Esophagus mucosa (tissue), 1 donor: ENCODE measurements around the gene YIPF5. TPM values are rescaled to one million over a fixed set of nuclear protein-coding genes. Genes with fewer than 3 reads are reported as not detected.

ENCODE experiments used
- ATAC-seq: fragments of 200-7000 bp; cut with Tn5 transposase; one replicate; pipeline ENCODE4 v1.9.1; 2020
- total RNA-seq: library from RNA; stranded (reverse); gene quantifications from one replicate; pipeline ENCODE4 v1.2.4, GENCODE V29; 2023
- donor health status: DM: yes; HTN: yes; CAD: no.

The YIPF5 gene
- total RNA-seq, 1 donor from 2014 or later = 28.8 TPM

- ATAC-seq = no peak
Measured at GRCh38 chr5:144122081-144122480, 48.4 kb downstream of the YIPF5 start.

- ATAC-seq = no peak
Measured at GRCh38 chr5:144121577-144121976, 48.9 kb downstream of the YIPF5 start.

GRCh38 chr5:144120661-144121180, 49.7 kb downstream of the YIPF5 start:
- ATAC-seq = no peak

- no peak for ATAC-seq
Measured at GRCh38 chr5:144117412-144117811, 53.0 kb downstream of the YIPF5 start.

- no peak for ATAC-seq
Measured at GRCh38 chr5:144114571-144114970, 55.9 kb downstream of the YIPF5 start.

Other genes with a start within 250 kb of the YIPF5 start
- gene KCTD16, start 214 bp upstream of the YIPF5 start, total RNA-seq = not detected